GM12801 (cell line): ENCODE results near the gene TTC31.

Experiments used
- CTCF ChIP-seq: IDR thresholded peaks from one replicate; pipeline ENCODE4 v1.5.1; 2011; ENCODE audit warnings: control low read depth; ENCODE audit not compliant: insufficient read length; ENCODE audit errors: extremely low read depth

The TTC31 gene

GRCh38 chr2:74440378-74441169 lies 42.3 kb upstream of the TTC31 start:
- no peak for TF ChIP-seq CTCF

- no peak for TF ChIP-seq CTCF
Observed at GRCh38 chr2:74441170-74441689, 41.7 kb upstream of the TTC31 start.

GRCh38 chr2:74441690-74442482 lies 41.0 kb upstream of the TTC31 start, which contains the start of gene RTKN:
Gene RTKN (minus strand): TSS chr2:74441937. CDS start chr2:74441816, 121 bp downstream.
- no peak for TF ChIP-seq CTCF

- TF ChIP-seq CTCF: no peak
Observed at GRCh38 chr2:74444498-74445318, 38.2 kb upstream of the TTC31 start.

GRCh38 chr2:74447230-74447999 lies 35.5 kb upstream of the TTC31 start:
- TF ChIP-seq CTCF: no peak

GRCh38 chr2:74448771-74449170 lies 34.1 kb upstream of the TTC31 start:
- TF ChIP-seq CTCF: no peak
